Measurements from ENCODE around the gene USB1.

GRCh38 chr16:58036943-58037342, 35.7 kb downstream of the USB1 start:
- TF ChIP-seq POLR2AphosphoS5 (IDR thresholded peaks at IDR 0.05; ENCODE audit: low read depth, low read length), result no peak
- no peak for TF ChIP-seq PAX5 (IDR thresholded peaks at IDR 0.05; ENCODE audit: insufficient read depth, low read length, severe bottlenecking)
- TF ChIP-seq POLR2A (IDR thresholded peaks at IDR 0.05; ENCODE audit: low read depth, low read length), result no peak
